PFSK-1 (cell line): ENCODE results near the gene OR2M2.

Experiments used
- TAF1 ChIP-seq: IDR thresholded peaks from 2 replicates; pipeline ENCODE4 v1.6.1; 2012; ENCODE audit warnings: low read length, control low read depth, borderline replicate concordance; ENCODE audit not compliant: insufficient read depth
- TF ChIP-seq, protein P1 (sequence below), 2 experiments: IDR thresholded peaks; 2 replicates each; pipeline versions ENCODE4 v1.6.1 to v1.8.0; 2011 to 2012; ENCODE audit warnings: low read depth in 2 of 2, low read length in 2 of 2, control low read depth in 1 of 2, inconsistent platforms in 1 of 2, mild to moderate bottlenecking in 1 of 2, moderate library complexity in 1 of 2; ENCODE audit not compliant: insufficient read depth in 1 of 2

DNA sequence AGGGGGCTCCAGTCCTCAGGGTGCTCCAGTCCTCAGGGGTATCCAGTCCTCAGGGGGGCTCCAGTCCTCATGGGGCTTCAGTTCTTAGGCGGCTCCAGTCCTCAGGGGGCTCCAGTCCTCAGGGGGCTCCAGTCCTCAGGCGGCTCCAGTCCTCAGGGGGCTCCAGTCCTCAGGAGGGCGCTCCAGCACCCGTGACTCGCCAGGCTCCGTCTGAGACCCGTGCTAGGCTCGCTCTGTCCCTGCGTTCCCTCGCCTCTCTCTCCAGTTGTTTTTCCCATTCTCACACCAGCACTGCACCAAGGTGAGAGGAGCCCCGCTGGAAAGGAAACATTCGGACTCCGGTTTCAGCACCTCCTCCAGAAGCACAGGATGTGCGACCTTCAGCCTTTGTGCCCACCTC lies 9.4 kb upstream of the OR2M2 start:
- TF ChIP-seq TAF1, result no peak
- TF ChIP-seq, protein P1, sequence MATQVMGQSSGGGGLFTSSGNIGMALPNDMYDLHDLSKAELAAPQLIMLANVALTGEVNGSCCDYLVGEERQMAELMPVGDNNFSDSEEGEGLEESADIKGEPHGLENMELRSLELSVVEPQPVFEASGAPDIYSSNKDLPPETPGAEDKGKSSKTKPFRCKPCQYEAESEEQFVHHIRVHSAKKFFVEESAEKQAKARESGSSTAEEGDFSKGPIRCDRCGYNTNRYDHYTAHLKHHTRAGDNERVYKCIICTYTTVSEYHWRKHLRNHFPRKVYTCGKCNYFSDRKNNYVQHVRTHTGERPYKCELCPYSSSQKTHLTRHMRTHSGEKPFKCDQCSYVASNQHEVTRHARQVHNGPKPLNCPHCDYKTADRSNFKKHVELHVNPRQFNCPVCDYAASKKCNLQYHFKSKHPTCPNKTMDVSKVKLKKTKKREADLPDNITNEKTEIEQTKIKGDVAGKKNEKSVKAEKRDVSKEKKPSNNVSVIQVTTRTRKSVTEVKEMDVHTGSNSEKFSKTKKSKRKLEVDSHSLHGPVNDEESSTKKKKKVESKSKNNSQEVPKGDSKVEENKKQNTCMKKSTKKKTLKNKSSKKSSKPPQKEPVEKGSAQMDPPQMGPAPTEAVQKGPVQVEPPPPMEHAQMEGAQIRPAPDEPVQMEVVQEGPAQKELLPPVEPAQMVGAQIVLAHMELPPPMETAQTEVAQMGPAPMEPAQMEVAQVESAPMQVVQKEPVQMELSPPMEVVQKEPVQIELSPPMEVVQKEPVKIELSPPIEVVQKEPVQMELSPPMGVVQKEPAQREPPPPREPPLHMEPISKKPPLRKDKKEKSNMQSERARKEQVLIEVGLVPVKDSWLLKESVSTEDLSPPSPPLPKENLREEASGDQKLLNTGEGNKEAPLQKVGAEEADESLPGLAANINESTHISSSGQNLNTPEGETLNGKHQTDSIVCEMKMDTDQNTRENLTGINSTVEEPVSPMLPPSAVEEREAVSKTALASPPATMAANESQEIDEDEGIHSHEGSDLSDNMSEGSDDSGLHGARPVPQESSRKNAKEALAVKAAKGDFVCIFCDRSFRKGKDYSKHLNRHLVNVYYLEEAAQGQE (IDR thresholded peaks at IDR 0.05; ENCODE audit: insufficient read depth in 1 of 2, low read depth in 2 of 2, low read length in 2 of 2), result no peak
